OCI-LY1 (cell line): ENCODE measurements around the gene NOTCH2.

Experiments
- EZH2 ChIP-seq: fragments of 200-600 bp; sonication (generic), shearing (Covaris generic); IDR thresholded peaks from 2 replicates; pipeline ENCODE4 v1.8.0; 2017; ENCODE audit warnings: borderline replicate concordance, mixed run types, mild to moderate bottlenecking, antibody characterized with exemption, low read length, moderate library complexity, mixed read lengths
- TF ChIP-seq, protein P1 (sequence below): fragments of 200-600 bp; sonication (generic), shearing (Covaris generic); IDR thresholded peaks from 2 replicates; pipeline ENCODE4 v1.5.1; 2017; ENCODE audit warnings: mild to moderate bottlenecking, antibody characterized with exemption, low read length, moderate library complexity, mixed read lengths

DNA sequence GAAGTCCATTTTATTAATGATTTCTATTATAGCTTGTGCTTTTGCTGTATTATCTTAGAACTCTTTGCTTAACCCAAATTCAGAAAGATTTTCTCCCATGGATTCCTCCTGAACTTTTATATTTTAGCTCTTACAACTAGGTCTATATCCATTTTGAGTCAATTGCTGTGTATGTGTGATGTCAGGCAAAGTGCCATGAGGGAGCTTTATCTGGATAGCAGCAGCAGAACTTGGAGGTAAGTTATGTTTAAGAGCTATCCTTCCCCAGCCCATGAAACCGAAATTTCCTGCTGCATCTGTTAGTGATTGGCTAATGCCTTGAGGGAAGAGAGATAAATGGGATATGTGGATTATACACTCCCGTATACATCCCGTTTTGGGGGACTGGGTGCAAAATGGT, 203.0 kb downstream of the NOTCH2 start:
- TF ChIP-seq, protein P1, sequence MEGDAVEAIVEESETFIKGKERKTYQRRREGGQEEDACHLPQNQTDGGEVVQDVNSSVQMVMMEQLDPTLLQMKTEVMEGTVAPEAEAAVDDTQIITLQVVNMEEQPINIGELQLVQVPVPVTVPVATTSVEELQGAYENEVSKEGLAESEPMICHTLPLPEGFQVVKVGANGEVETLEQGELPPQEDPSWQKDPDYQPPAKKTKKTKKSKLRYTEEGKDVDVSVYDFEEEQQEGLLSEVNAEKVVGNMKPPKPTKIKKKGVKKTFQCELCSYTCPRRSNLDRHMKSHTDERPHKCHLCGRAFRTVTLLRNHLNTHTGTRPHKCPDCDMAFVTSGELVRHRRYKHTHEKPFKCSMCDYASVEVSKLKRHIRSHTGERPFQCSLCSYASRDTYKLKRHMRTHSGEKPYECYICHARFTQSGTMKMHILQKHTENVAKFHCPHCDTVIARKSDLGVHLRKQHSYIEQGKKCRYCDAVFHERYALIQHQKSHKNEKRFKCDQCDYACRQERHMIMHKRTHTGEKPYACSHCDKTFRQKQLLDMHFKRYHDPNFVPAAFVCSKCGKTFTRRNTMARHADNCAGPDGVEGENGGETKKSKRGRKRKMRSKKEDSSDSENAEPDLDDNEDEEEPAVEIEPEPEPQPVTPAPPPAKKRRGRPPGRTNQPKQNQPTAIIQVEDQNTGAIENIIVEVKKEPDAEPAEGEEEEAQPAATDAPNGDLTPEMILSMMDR: no peak
- no peak for TF ChIP-seq EZH2
